CD4-positive, CD25-positive, alpha-beta regulatory T cell (primary cell): ENCODE results near the gene ST3GAL4. TPM values are rescaled to one million over a fixed set of nuclear protein-coding genes. Genes with fewer than 3 reads are reported as not detected.

Source experiments
- ATAC-seq, 2 donors: fragments of 150-1000 bp; cut with Tn5 transposase; one replicate each; pipeline ENCODE4 v1.10.0; 2021; ENCODE audit warnings: low read depth in 2 of 2, moderate number of reproducible peaks in 2 of 2, moderate library complexity in 1 of 2
- DNase-seq, 3 donors: peaks; one replicate each; pipeline versions ENCODE4 v3.0.0 to v3.0.0-alpha.2; 2012 to 2022; ENCODE audit warnings: mixed read lengths in 1 of 3
- H3K27ac ChIP-seq: one replicate; pipeline ENCODE4 v1.7.0; 2013; ENCODE audit warnings: mild to moderate bottlenecking, low read length; ENCODE audit not compliant: insufficient read depth, poor library complexity, severe bottlenecking
- H3K27me3 ChIP-seq: one replicate; pipeline ENCODE4 v1.7.0; 2013; ENCODE audit warnings: low read length; ENCODE audit not compliant: control insufficient read depth, insufficient read depth
- H3K36me3 ChIP-seq: one replicate; pipeline ENCODE4 v1.7.0; 2013; ENCODE audit warnings: mild to moderate bottlenecking, low read length, moderate library complexity; ENCODE audit not compliant: control insufficient read depth, insufficient read depth
- H3K4me1 ChIP-seq: 2 replicates; pipeline ENCODE4 v1.7.0; 2013; ENCODE audit warnings: mild to moderate bottlenecking, low read length; ENCODE audit not compliant: insufficient read depth, control insufficient read depth, poor library complexity, severe bottlenecking
- H3K4me3 ChIP-seq: one replicate; pipeline ENCODE4 v1.7.0; 2013; ENCODE audit warnings: low read depth, mild to moderate bottlenecking, low read length, moderate library complexity
- H3K9me3 ChIP-seq, 2 experiments: 1 replicate in 1 of 2; 2 replicates in 1 of 2; pipeline ENCODE4 v1.7.0; 2013; ENCODE audit warnings: low read length in 2 of 2, mild to moderate bottlenecking in 1 of 2, moderate library complexity in 1 of 2; ENCODE audit not compliant: control insufficient read depth in 2 of 2
- H3K27ac Mint-ChIP-seq, 3 donors: one replicate each; pipeline ENCODE4 v1.8.0; 2020 to 2022; ENCODE audit warnings: mild to moderate bottlenecking in 3 of 3, mixed read lengths in 3 of 3, moderate library complexity in 2 of 3
- H3K27me3 Mint-ChIP-seq: one replicate; pipeline ENCODE4 v1.8.0; 2022; ENCODE audit warnings: mild to moderate bottlenecking, mixed read lengths
- H3K36me3 Mint-ChIP-seq: one replicate; pipeline ENCODE4 v1.8.0; 2020; ENCODE audit warnings: mixed read lengths
- H3K4me1 Mint-ChIP-seq, 4 donors: one replicate each; pipeline ENCODE4 v1.8.0; 2020 to 2022; ENCODE audit warnings: mixed read lengths in 4 of 4, mild to moderate bottlenecking in 1 of 4
- H3K4me3 Mint-ChIP-seq, 4 donors: one replicate each; pipeline ENCODE4 v1.8.0; 2020 to 2022; ENCODE audit warnings: mild to moderate bottlenecking in 4 of 4, mixed read lengths in 4 of 4, moderate library complexity in 3 of 4
- H3K9me3 Mint-ChIP-seq, 7 donors: one replicate each; pipeline ENCODE4 v1.8.0; 2020 to 2022; ENCODE audit warnings: mixed read lengths in 7 of 7, mild to moderate bottlenecking in 3 of 7, moderate library complexity in 2 of 7
- polyA plus RNA-seq, 4 donors: library from polyadenylated mRNA; unstranded; fragments of 300-500 nt; fragmentation: Illumina TruSeq; gene quantifications; one replicate each; pipeline ENCODE4 v1.2.3, GENCODE V29; 2021
- total RNA-seq: library from RNA; stranded (reverse); gene quantifications from one replicate; pipeline ENCODE4 v1.2.3, GENCODE V29; 2022

The ST3GAL4 gene
- total and polyA plus RNA-seq, 5 donors from 2014 or later = 1.4 to 4.7 (median 2.4) TPM

- DNase-seq (no peak), ATAC-seq (no peak)
- Mint-ChIP-seq H3K4me3 (no peak overlapping the region), H3K9me3 (no peaks in the 10 kb centered on the region), H3K27me3 (no peaks in the 10 kb centered on the region), H3K36me3 (peaks cover 42% of the 10 kb centered on the region), H3K27ac (peak overlapping the region in 1 of 3 donors; percentile 59), H3K4me1 (peaks cover 7 to 15% (median 11%) of the 10 kb centered on the region in 4 donors)
- Histone ChIP-seq H3K27ac (no peak overlapping the region), H3K36me3 (peaks cover 45% of the 10 kb centered on the region), H3K4me1 (no peaks in the 10 kb centered on the region), H3K4me3 (no peak overlapping the region), H3K9me3 (no peaks in the 10 kb centered on the region), H3K27me3 (no peaks in the 10 kb centered on the region)
These were observed 23.2 kb upstream of the ST3GAL4 start for GRCh38 chr11:126332221-126332711.

GRCh38 chr11:126333142-126333541 is 22.3 kb upstream of the ST3GAL4 start:
- Mint-ChIP-seq H3K36me3 (peaks cover 36% of the 10 kb centered on the region), H3K4me1 (peaks cover 4 to 9% (median 8%) of the 10 kb centered on the region in 4 donors), H3K9me3 (no peaks in the 10 kb centered on the region), H3K4me3 (no peak overlapping the region), H3K27me3 (no peaks in the 10 kb centered on the region), H3K27ac (peak overlapping the region in 2 of 3 donors; percentile 12 to 81)
- H3K36me3 ChIP-seq = peaks cover 47% of the 10 kb centered on the region
- no peaks in the 10 kb centered on the region for H3K9me3 ChIP-seq
- H3K4me3 ChIP-seq = no peak overlapping the region
- no peaks in the 10 kb centered on the region for H3K4me1 ChIP-seq
- H3K27ac ChIP-seq = no peak overlapping the region
- ATAC-seq = no peak
- no peak for DNase-seq
- H3K27me3 ChIP-seq = no peaks in the 10 kb centered on the region

- no peak for DNase-seq
- no peaks in the 10 kb centered on the region for H3K4me1 ChIP-seq
- H3K4me1 Mint-ChIP-seq = peaks cover under 1 to 7% (median 4%) of the 10 kb centered on the region in 4 donors
- no peaks in the 10 kb centered on the region for H3K27me3 ChIP-seq
- H3K9me3 ChIP-seq = no peaks in the 10 kb centered on the region
- no peak overlapping the region for H3K4me3 Mint-ChIP-seq
- no peak for ATAC-seq
- peaks cover 44% of the 10 kb centered on the region for H3K36me3 Mint-ChIP-seq
- no peak overlapping the region for H3K27ac ChIP-seq
- H3K9me3 Mint-ChIP-seq = no peaks in the 10 kb centered on the region
- no peak overlapping the region for H3K4me3 ChIP-seq
- H3K27ac Mint-ChIP-seq = peak overlapping the region in 2 of 3 donors; percentile 48 to 83
- H3K27me3 Mint-ChIP-seq = no peaks in the 10 kb centered on the region
- peaks cover 61% of the 10 kb centered on the region for H3K36me3 ChIP-seq
These were observed 20.6 kb upstream of the ST3GAL4 start for GRCh38 chr11:126334659-126335462.

- DNase-seq = no peak
- Histone ChIP-seq H3K4me3 (no peak overlapping the region), H3K4me1 (no peaks in the 10 kb centered on the region), H3K27me3 (no peaks in the 10 kb centered on the region), H3K27ac (no peak overlapping the region), H3K36me3 (peaks cover 60% of the 10 kb centered on the region), H3K9me3 (no peaks in the 10 kb centered on the region)
- peaks cover 44% of the 10 kb centered on the region for H3K36me3 Mint-ChIP-seq
- ATAC-seq = no peak
- H3K9me3 Mint-ChIP-seq = no peaks in the 10 kb centered on the region
- peaks cover 0 to 7% (median 3%) of the 10 kb centered on the region in 4 donors for H3K4me1 Mint-ChIP-seq
- no peaks in the 10 kb centered on the region for H3K27me3 Mint-ChIP-seq
- no peak overlapping the region for H3K27ac Mint-ChIP-seq
- H3K4me3 Mint-ChIP-seq = no peak overlapping the region
These were observed 20.1 kb upstream of the ST3GAL4 start for GRCh38 chr11:126335463-126335760.

GRCh38 chr11:126336138-126336541 is 19.3 kb upstream of the ST3GAL4 start:
- Mint-ChIP-seq H3K9me3 (no peaks in the 10 kb centered on the region), H3K4me1 (peaks cover 0 to 7% (median 6%) of the 10 kb centered on the region in 4 donors), H3K27me3 (no peaks in the 10 kb centered on the region), H3K27ac (peak overlapping the region in 2 of 3 donors; percentile 71 to 78), H3K4me3 (no peak overlapping the region), H3K36me3 (peaks cover 48% of the 10 kb centered on the region)
- Histone ChIP-seq H3K27me3 (no peaks in the 10 kb centered on the region), H3K4me3 (no peak overlapping the region), H3K36me3 (peaks cover 63% of the 10 kb centered on the region), H3K27ac (no peak overlapping the region), H3K4me1 (no peaks in the 10 kb centered on the region), H3K9me3 (no peaks in the 10 kb centered on the region)
- DNase-seq = no peak
- no peak for ATAC-seq

- peaks cover 0 to 8% (median 7%) of the 10 kb centered on the region in 4 donors for H3K4me1 Mint-ChIP-seq
- Histone ChIP-seq H3K4me1 (no peaks in the 10 kb centered on the region), H3K36me3 (peaks cover 63% of the 10 kb centered on the region), H3K4me3 (no peak overlapping the region), H3K27ac (no peak overlapping the region), H3K27me3 (no peaks in the 10 kb centered on the region), H3K9me3 (no peaks in the 10 kb centered on the region)
- no peaks in the 10 kb centered on the region for H3K9me3 Mint-ChIP-seq
- no peak for ATAC-seq
- H3K27ac Mint-ChIP-seq = peak overlapping the region in 2 of 3 donors; percentile 61 to 78
- H3K36me3 Mint-ChIP-seq = peaks cover 49% of the 10 kb centered on the region
- DNase-seq = no peak
- H3K4me3 Mint-ChIP-seq = no peak overlapping the region
- no peaks in the 10 kb centered on the region for H3K27me3 Mint-ChIP-seq
These were observed 18.8 kb upstream of the ST3GAL4 start for GRCh38 chr11:126336671-126337101.

GRCh38 chr11:126337126-126337473 is 18.4 kb upstream of the ST3GAL4 start:
- Histone ChIP-seq H3K36me3 (peaks cover 63% of the 10 kb centered on the region), H3K27me3 (no peaks in the 10 kb centered on the region), H3K9me3 (no peaks in the 10 kb centered on the region), H3K4me1 (no peaks in the 10 kb centered on the region), H3K4me3 (no peak overlapping the region), H3K27ac (no peak overlapping the region)
- ATAC-seq = no peak
- peaks cover 0 to 8% (median 7%) of the 10 kb centered on the region in 4 donors for H3K4me1 Mint-ChIP-seq
- H3K27me3 Mint-ChIP-seq = no peaks in the 10 kb centered on the region
- peaks cover 53% of the 10 kb centered on the region for H3K36me3 Mint-ChIP-seq
- H3K9me3 Mint-ChIP-seq = no peaks in the 10 kb centered on the region
- no peak for DNase-seq
- no peak overlapping the region for H3K4me3 Mint-ChIP-seq
- H3K27ac Mint-ChIP-seq = no peak overlapping the region
